GM21528 (cell line): Measurements from ENCODE around the gene TEC.
"Not testable (repeated sequence)": the region's sequence is repeated elsewhere in the genome, so short reads cannot be mapped to it uniquely, and the experiment has no call there.

Experiments
- ATAC-seq: cut with Tn5 transposase; IDR thresholded peaks from one replicate; pipeline ENCODE4 v1.9.1; 2021; ENCODE audit warnings: mild to moderate bottlenecking, moderate library complexity; ENCODE audit not compliant: unreplicated experiment, low FRiP score

TEC gene

DNA sequence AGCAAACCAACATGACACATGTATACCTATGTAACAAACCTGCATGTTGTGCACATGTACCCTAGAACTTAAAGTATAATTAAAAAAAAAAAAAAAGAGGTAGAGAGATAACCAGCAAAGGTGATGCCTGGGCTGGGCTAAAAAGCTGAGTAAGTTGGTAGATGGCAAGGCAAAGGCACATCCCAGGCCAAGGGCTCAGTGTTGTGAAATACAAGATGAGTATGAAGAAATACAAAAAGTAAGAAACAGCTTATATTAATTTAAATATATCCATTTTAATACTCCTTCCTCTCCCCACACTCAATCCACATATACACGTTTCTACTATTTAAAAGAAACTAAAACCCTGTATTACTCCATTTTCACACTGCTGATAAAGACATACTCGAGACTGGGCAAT, 25.8 kb downstream of the TEC start:
- ATAC-seq, result no peak

DNA sequence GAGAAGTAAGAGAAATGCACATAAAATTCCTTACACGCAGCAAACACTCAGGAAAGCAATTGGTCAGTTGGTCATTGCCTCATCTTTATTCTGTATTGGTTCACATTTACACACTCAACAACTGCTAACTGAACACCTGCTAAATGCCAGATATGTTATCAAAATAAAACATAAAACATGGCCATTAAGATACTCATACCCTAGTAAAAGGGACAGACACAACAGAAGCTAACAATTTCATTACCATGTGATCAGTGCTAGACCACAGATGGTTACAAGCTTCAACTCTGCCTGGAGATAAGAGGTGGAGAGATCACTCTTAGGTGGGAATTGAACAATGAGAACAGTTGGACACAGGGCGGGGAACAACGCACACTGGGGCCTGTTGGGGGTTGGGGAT, 26.2 kb downstream of the TEC start:
- ATAC-seq, result no peak

DNA sequence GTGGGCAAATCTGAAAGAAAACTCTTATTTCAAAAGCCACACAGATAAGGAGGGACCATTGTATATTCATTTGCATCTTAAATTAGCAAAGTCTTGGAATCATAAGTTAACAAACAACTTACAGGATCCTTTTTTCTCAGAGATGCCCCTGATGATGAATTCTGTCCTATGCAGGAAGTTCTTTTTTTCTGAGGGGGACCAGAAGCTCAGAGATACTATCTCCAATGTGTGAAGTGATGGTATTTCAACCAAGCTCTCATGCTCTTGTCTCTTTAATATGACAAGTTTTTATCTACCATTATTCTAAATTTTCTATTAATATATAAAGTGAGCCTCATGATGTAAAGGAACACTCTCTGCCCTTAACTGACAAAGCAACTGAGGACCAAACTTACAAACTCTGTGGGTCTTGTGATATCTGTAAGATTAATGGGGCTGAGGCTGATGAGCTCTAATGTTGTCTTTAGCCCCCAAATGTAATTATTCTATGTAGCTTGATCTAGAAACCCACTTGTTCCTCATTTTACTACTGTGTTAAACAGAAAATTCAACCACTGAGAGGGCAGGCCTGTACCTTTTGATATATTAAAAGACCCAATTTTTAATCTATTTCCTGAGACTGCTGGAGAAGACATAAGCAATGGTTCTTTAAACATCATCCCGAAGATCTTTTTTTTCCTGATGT, 27.0 kb downstream of the TEC start:
- no peak for ATAC-seq

DNA sequence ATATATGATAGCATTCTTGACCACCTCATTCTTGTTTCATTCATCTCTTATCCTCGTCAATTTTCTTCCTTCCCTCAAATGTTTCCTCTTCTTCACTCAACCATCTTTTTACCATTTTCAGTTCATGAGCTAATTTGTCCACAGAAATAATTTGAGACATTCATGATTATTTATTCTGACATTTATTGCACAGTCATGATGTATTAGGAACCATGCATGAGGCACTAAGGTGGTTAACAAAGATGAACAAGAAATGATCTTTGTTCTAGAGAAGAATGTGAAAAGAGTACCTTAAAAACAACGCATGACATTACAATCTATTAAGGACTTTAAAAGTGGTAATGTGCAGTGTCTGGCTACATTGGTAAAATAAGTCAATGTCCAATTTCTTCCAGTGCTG, 27.9 kb downstream of the TEC start:
- ATAC-seq, result no peak

DNA sequence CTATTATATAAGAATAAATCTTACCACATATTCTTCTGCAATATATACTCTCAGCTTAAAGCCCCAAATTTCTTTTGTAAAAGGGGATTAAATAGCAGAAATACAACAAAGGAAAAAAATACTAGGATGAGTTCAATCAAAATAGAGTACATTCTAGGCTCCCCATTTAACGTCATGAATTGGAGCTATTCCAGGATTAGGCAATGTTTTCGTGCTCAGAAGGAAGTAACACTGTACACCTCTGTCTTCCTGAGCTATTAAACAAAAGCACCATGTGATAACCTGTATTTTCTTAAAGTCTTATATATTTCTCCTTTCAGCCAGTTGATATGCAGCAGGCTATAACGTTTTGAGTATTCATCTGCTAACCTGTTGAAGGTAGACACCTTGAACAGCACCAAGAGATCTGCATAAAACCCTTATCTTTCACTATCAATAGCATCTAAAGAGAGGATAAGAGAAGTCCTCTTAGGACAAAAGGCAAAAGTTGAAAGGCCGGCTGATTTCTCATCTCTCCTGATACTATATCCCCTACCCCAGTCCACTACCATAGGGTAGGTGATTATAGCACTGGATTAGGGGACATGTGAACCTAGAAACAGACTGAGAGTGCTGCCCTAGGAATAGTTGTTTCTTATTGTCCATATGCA, 31.5 kb downstream of the TEC start:
- no peak for ATAC-seq

DNA sequence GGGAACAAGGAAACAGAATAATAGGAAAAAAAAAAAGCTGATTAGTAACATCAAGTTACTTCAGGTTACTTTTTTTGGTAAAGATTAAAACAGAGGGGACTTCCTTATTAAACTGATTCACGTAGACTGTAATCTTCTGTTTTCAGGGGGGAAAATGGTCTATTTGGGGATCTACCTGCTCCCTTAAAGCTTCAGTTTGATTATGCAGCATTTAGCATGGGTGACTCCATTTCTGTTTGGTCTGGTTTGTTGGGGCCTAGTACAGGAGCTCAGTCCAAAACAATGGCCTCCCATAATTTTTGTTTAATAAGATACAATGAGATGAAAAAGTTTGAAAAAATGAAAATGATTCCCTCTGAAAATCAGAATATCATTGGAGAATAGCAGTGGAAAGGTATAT, 34.6 kb downstream of the TEC start:
- ATAC-seq, result no peak

DNA sequence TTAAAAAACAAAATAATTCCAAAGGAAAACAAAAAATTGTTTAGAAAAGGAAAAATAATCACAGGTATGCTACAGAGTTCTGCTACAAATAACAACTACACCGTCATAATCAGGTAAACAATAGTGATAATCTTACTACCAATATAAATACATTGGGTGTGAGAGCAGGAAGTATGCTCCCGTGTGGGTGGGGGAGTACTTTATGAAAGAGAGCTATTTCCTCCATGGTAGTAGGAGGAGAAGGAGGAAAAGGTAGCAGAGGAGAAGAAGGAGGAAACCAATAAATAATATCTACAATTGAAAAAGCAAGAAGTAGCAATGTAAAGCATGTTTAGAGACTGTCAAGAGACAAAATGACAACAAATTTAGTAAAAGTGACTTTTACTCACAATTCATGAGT, 35.1 kb downstream of the TEC start:
- no peak for ATAC-seq

DNA sequence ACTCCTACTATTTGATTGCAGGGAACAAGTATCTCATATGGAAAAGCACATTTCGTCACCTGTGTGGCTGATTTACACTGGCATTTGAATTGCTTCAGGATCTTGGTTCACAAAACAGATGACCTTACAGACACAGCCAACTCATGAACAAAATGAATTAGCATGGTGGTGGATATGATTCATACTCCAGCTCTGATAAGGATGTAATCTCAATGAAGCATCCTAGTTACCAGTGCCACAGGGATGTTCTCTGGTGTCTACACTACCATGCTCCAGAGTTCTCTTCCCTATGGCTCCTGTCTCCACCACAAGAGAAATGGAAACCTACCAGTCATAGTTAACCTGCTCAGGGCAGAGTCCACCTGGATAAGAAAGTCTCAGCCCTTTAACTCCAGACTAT, 40.7 kb downstream of the TEC start:
- no peak for ATAC-seq

DNA sequence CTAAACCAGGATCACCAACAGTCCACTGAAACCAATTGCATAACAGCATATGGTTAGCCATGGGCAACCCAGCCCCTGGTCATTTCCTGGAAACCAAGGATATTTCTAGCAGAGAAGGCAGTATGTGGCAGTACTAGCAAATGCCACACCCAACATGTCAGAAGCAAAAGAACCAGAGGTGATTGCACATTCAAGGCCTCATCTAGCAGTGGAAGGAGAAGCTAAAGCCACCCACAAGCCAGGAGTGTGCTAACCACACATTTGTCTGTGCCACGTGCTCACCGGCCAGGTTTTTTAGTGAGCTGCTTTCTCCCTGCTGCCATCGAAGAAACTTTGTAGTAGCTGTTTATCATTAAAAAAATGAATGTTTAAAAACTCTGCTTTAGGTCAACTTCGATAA, 42.0 kb downstream of the TEC start:
- ATAC-seq, result no peak

DNA sequence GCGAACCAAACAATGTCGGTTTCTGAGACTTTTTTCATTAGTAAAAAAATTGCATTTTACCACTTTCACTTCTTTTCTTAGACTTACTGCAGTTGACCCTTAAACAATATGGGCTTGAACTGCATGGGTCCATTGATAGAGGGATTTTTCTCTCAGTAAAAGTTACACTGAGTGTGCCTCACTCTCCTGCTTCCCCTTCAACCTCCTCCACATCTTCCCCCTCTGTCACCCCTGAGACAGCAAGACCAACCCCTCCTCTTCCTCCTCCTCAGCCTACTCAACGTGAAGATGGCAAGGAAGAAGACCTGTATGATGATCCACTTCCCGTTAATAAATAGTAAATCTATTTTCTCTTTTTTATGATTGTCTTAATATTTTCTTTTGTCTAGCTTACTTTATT, 43.4 kb downstream of the TEC start:
- ATAC-seq, result no peak

DNA sequence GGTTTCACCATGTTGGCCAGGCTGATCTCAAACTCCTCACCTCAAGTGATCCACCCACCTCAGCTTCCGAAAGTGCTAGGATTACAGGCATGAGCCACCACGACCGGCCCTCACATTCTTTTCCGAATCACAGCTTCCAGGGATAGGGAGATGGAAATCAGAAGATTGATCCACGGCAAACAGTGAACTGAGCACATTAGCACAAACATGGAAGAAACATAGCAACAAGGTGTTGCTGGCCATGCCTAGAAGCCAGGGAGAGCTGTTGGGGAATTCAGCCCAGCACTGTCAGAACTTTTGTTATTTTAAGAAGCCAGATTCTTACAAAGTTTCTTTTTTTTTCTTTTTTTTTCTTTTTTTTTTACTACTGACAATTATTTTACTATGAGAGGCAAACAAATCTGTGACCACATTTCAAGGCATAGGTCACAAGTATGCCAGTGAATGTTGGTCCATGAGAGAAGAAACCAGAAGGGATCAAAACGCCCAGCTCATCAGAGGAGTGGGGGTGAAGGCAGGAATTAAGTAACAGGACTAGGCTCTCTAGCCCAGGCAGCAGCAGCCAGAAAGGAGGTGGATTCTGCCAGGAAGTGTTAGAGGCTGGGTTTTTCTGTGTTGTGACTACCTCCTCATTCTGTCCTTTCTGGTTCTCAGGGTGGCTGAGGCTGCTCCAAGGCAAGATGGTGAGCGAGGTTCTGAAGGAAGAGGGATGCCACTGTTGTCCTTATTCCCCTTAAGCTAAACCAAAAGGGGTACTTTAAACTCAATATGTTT, 44.1 kb downstream of the TEC start:
- no peak for ATAC-seq

DNA sequence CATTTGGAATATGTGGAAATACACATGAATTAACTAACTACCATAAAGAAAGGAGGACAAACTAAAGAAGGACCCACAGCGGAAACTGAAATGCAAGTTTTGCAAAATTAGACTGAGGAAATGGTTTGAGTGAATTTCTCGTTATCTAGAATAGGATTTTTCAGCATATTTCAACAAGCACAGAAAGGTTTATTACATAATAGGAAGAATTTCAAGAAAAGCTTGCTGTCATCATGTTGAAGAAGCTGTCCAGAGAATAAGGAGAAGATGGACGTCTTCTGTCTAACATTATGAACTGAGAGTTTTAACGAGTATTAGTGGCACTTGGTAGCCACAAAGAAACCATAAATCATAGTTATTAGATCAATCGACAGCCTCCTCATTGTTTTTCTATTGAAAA, 45.0 kb downstream of the TEC start:
- ATAC-seq, result no peak

DNA sequence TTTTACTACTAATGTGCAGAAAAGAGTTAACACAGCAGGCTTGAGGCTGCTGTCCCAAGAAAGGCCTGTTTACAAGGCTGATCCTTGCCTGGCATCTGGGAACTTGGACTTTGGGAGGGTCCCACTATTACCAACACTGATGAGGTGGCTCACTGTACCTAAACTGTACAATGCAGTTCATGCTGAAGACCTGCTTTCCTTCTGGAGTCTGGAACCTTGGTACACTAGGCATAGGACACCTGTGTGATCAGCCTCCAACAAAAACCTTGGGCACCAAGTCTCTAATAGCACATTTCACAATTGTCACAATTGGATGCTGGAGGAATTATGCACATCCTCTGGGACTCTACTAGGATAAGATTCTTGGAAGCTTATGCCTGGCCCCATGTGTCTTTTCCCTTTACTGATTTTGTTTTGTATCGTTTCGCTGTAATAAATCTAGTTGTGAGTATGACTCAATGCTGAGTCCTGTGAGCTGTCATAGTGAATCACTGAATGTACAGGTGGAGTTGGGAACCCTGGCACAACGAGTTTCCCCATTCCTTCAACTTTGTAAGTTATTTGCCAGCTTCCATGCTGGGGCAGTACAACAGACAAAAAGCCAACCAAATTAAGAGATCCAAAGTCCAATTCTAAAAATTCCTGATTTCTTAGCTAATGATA, 45.9 kb downstream of the TEC start:
- no peak for ATAC-seq

DNA sequence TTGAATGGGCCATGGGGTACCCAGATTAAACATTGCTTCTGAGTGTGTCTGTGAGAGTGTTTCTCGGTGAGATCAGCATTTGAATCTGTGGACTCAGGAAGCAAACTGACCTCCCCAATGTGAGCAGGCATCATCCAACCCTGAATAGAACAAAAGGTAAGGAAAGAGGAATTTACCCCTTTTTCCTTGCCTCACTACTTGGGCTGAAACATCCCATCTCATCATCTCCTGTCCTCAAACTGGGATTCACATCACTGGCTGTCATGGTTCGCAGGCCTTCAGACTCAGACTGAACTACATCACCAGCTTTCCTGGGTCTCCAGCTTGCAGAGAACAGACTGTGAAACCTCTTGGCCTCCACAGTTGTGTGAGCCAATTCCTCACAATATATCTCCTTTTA, 47.1 kb downstream of the TEC start:
- no peak for ATAC-seq

DNA sequence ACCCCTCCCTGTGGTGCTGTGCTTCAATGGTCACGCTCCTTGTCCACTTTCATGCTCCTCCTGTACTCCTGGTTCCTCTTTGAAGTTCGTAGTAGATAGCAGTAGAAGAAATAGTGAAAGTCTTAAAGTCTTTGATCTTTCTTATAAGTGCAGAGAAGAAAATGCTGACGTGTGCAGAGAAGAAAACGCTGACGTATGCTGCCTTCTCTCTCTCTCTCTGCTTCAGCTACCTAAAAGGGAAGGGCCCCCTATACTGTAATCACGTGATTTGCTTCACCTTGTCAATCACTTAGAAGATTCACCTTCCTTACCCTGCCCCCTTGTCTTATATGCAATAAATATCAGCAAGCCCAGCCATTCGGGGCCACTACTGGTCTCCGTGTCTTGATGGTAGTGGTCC, 50.2 kb downstream of the TEC start:
- ATAC-seq, result not testable (repeated sequence)

DNA sequence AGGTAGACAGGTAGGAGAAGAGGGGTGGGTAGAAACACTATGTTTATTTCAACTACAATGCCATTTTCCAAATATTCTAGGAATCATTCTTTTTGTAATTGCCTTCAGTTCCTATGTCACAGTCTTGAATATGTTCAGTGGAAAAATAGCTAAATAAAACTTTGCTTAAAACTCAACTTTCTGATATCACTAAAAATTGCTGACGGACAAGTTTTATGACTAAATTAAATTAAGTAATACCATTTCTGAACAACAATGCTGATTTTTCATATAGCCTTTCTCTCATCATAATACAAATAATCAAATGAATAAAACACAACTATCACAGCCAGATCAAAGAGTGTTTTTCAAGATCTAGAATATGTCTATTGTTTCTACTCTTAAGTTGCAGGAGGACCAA, 53.1 kb downstream of the TEC start:
- ATAC-seq, result no peak

DNA sequence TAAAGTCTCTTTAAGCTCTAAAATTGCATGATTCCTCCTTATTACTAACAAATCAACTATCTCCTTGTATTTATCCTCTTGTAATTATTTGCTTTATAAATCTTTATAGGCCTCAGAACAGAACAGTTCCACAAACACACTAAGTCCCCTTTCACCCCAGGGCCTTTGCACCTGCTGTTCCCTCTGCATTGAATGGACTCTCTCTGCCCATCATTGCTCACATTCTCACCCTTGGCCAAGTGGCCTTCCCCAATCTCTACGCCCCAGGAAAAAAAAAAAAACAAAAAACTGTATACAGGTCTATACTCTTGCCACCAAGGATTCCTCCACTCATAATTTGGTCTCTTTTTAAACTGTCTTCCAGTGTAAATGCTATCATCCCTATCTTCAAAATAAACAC, 53.7 kb downstream of the TEC start:
- no peak for ATAC-seq

DNA sequence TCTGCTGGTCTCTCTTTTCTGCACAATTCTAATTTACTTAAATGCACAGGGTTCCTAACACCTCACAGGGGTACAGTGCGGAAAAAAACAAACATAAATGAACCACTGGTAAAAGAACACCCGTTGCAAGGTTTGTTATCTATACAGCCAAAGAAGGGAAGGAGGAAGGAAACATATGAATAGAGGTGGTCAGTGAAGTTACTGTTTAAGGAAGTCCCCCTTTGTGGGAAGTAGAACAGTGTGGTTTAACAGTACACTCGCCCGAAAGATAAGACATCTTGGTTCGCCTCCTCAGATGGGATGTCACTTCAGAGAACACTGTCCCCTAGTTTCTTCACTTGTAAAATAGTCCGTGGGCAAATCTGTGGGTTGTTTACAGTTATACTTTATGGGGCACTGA, 57.5 kb downstream of the TEC start:
- peak; percentile 87 for ATAC-seq

DNA sequence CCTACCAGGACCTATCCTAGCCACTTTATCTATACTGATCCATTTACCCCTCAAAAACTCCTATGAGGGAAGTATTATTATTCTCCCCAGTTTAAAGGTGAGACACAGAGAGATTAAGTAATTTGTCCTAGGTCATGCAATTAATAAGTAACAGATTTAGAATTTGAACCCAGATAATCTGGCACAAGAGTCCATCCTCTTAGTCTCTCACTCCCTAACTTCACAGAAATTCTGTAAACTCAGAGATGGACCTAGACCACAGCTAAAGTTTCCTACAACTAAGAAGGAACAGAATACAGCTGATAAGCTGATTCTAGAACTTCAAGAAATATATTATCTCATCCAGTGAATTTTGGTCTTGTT, 58.7 kb downstream of the TEC start:
- ATAC-seq, result no peak

DNA sequence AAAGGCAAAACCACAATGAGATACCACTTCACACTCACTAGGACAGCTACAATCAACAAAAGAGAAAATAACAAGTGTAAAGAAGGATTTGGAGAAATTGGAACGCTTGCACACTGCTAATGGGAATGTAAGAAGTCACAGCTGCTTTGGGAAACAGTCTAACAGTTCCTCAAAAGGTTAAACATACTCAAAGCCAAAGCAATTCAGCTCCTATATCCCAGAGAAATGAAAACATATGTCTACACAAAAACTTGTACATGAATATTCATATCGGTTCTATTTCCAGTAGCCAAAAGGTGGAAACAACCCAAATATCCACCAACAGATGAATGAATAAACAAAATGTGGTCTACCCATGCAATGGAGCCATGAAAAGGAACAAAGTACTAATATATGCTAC, 64.0 kb downstream of the TEC start:
- ATAC-seq, result no peak

DNA sequence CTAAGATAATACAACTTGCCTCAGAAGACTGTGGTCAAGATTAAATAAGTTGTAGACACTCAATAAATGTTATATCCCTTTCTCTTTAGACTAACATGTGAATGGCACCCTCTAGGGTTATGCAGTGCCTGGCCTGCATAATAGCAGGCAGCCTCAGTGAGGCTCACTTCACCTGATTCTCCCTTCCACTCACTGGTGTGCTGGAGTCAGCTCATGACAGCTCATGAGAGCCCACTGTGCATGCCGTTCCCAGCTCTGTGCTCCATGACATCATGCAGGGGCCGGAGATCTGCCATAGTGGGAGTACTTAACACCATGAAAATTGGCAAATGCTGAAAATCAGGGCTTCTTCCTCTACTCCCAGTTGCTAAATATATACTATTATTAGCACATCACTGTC, 64.5 kb downstream of the TEC start:
- no peak for ATAC-seq
